Activated CD4-positive, alpha-beta T cell treated with anti-CD3 and anti-CD28 coated beads, Interleukin-2, amount 50 U/mL, for 1 hour (primary cell): Measurements from ENCODE around the gene SH3GL2.

Source experiments
- DNase-seq: peaks from one replicate; pipeline ENCODE4 v3.0.0-alpha.2; 2020

Gene SH3GL2

GRCh38 chr9:17611917-17612316 lies 33.1 kb downstream of the SH3GL2 start:
- DNase-seq = no peak

- no peak for DNase-seq
Measured at GRCh38 chr9:17613758-17614157, 34.9 kb downstream of the SH3GL2 start.

- DNase-seq = no peak
Measured at GRCh38 chr9:17614250-17614649, 35.4 kb downstream of the SH3GL2 start.

GRCh38 chr9:17614903-17615302 lies 36.0 kb downstream of the SH3GL2 start:
- no peak for DNase-seq

- DNase-seq = no peak
Measured at GRCh38 chr9:17622141-17622540, 43.3 kb downstream of the SH3GL2 start.

GRCh38 chr9:17622749-17623148 lies 43.9 kb downstream of the SH3GL2 start:
- no peak for DNase-seq

GRCh38 chr9:17623965-17624364 lies 45.1 kb downstream of the SH3GL2 start:
- no peak for DNase-seq

GRCh38 chr9:17624571-17624970 lies 45.7 kb downstream of the SH3GL2 start:
- DNase-seq = no peak

GRCh38 chr9:17625644-17626388 lies 47.0 kb downstream of the SH3GL2 start:
- no peak for DNase-seq

- no peak for DNase-seq
Measured at GRCh38 chr9:17627641-17628040, 48.8 kb downstream of the SH3GL2 start.

GRCh38 chr9:17628624-17629023 lies 49.8 kb downstream of the SH3GL2 start:
- no peak for DNase-seq

- DNase-seq = no peak
Measured at GRCh38 chr9:17630531-17630949, 51.7 kb downstream of the SH3GL2 start.

- no peak for DNase-seq
Measured at GRCh38 chr9:17631396-17631795, 52.5 kb downstream of the SH3GL2 start.

- DNase-seq = no peak
Measured at GRCh38 chr9:17632994-17633393, 54.1 kb downstream of the SH3GL2 start.

GRCh38 chr9:17635115-17635890 lies 56.4 kb downstream of the SH3GL2 start:
- no peak for DNase-seq

GRCh38 chr9:17636349-17636748 lies 57.5 kb downstream of the SH3GL2 start:
- no peak for DNase-seq

- no peak for DNase-seq
Measured at GRCh38 chr9:17636821-17637220, 58.0 kb downstream of the SH3GL2 start.

- DNase-seq = no peak
Measured at GRCh38 chr9:17637229-17637628, 58.4 kb downstream of the SH3GL2 start.

GRCh38 chr9:17648516-17648915 lies 69.7 kb downstream of the SH3GL2 start:
- DNase-seq = no peak

- no peak for DNase-seq
Measured at GRCh38 chr9:17651725-17652124, 72.9 kb downstream of the SH3GL2 start.

- no peak for DNase-seq
Measured at GRCh38 chr9:17653947-17654465, 75.1 kb downstream of the SH3GL2 start.

GRCh38 chr9:17656889-17657288 lies 78.0 kb downstream of the SH3GL2 start:
- DNase-seq = no peak

- no peak for DNase-seq
Measured at GRCh38 chr9:17658237-17658636, 79.4 kb downstream of the SH3GL2 start.

- no peak for DNase-seq
Measured at GRCh38 chr9:17660158-17660557, 81.3 kb downstream of the SH3GL2 start.
